ENCODE results near the gene SNX13. TPM values are rescaled to one million over a fixed set of nuclear protein-coding genes. Genes with fewer than 3 reads are reported as not detected.

Gene SNX13
- total and polyA plus RNA-seq, 8 donors, result 5.0 to 31.4 (median 25.0) TPM

DNA sequence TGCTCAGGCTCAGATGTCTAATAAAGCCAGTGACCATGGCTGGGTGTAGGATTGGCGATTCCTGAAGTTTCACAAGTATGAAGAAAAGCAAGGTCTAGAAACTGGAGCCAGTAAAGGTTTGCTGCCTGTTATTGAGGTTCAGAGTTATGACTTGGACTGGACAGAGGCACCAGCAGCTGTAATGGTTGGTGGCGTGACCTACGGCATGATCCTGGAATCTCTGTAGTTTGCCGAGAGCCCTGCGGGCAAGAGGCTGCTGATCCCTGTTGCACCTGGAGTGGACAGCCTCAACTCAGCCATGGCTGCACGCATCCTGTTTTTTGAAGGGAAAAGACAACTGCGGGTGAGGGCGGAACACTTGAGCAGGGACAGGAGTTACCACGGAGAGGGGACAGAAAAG lies 22.4 kb upstream of the SNX13 start:
- H3K9me3 ChIP-seq, result no peaks in the 10 kb centered on the region
- no peak for DNase-seq
- intact Hi-C loops (cut with DNase I), result no loop called here
- H3K36me3 ChIP-seq, result no peaks in the 10 kb centered on the region
- H3K4me1 ChIP-seq, result no peaks in the 10 kb centered on the region
- 87 to 93% methylated on average over 9 of the region's 9 CpGs for WGBS, 2 donors
- no peak for ATAC-seq
- no peak for FAIRE-seq
- H3K27ac ChIP-seq, result no peak overlapping the region
- no peak overlapping the region for H3K4me3 ChIP-seq
- H3K27me3 ChIP-seq, result no peaks in the 10 kb centered on the region
- TF ChIP-seq, protein P1, sequence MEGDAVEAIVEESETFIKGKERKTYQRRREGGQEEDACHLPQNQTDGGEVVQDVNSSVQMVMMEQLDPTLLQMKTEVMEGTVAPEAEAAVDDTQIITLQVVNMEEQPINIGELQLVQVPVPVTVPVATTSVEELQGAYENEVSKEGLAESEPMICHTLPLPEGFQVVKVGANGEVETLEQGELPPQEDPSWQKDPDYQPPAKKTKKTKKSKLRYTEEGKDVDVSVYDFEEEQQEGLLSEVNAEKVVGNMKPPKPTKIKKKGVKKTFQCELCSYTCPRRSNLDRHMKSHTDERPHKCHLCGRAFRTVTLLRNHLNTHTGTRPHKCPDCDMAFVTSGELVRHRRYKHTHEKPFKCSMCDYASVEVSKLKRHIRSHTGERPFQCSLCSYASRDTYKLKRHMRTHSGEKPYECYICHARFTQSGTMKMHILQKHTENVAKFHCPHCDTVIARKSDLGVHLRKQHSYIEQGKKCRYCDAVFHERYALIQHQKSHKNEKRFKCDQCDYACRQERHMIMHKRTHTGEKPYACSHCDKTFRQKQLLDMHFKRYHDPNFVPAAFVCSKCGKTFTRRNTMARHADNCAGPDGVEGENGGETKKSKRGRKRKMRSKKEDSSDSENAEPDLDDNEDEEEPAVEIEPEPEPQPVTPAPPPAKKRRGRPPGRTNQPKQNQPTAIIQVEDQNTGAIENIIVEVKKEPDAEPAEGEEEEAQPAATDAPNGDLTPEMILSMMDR (IDR thresholded peaks at IDR 0.05), result no peak

DNA sequence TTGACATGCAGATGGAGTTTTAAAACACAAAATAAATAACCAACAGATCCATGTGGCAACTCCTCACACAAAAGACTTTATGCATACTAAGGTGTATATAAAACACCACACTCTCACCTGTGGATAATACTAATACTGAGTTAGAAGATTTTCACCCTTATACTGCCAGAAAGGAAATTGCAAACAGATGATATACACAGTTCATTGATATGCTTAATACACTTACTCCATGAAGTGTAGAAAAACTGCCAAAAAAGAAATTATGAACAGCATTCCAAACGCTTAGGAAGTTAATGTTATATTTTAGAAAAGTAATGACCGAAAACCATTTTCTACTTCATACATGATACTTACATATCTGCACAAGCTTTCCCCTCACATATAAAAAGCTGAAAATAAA lies 17.6 kb upstream of the SNX13 start:
- no peaks in the 10 kb centered on the region for H3K36me3 ChIP-seq
- no peaks in the 10 kb centered on the region for H3K4me1 ChIP-seq
- no peak for DNase-seq
- H3K9me3 ChIP-seq, result no peaks in the 10 kb centered on the region
- no peak overlapping the region for H3K4me3 ChIP-seq
- intact Hi-C loops (cut with DNase I), result no loop called here
- no peak for ATAC-seq
- H3K27ac ChIP-seq, result no peak overlapping the region
- 81 to 91% methylated on average over 2 of the region's 2 CpGs for WGBS, 2 donors
- TF ChIP-seq, protein P1 (IDR thresholded peaks at IDR 0.05), result no peak
- no peak for FAIRE-seq
- H3K27me3 ChIP-seq, result no peaks in the 10 kb centered on the region

DNA sequence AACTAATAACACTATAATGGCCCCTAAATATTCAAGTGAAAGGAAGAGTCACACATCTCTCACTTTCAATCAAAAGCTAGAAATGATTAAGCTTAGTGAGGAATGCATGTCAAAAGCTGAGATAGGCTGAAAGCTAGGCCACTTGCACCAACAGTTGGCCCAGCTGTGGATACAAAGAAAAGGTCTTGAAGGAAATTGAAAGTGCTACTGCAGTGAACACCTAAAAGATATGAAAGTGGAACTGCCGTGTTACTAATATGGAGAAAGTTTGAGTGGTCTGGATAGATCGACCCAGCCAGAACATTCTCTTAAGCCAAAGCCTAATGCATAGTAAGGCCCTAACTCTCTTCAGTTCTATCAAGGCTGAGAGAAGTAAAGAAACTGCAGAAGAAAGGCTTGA lies 12.1 kb upstream of the SNX13 start:
- no peak for FAIRE-seq
- intact Hi-C loops (cut with DNase I), result no loop called here
- 80 to 88% methylated on average over 2 of the region's 2 CpGs for WGBS, 2 donors
- no peaks in the 10 kb centered on the region for H3K27me3 ChIP-seq
- no peaks in the 10 kb centered on the region for H3K9me3 ChIP-seq
- no peaks in the 10 kb centered on the region for H3K4me1 ChIP-seq
- no peak for DNase-seq
- no peak for ATAC-seq
- TF ChIP-seq, protein P1 (IDR thresholded peaks at IDR 0.05), result no peak
- no peak overlapping the region for H3K27ac ChIP-seq
- H3K4me3 ChIP-seq, result no peak overlapping the region
- H3K36me3 ChIP-seq, result no peaks in the 10 kb centered on the region

DNA sequence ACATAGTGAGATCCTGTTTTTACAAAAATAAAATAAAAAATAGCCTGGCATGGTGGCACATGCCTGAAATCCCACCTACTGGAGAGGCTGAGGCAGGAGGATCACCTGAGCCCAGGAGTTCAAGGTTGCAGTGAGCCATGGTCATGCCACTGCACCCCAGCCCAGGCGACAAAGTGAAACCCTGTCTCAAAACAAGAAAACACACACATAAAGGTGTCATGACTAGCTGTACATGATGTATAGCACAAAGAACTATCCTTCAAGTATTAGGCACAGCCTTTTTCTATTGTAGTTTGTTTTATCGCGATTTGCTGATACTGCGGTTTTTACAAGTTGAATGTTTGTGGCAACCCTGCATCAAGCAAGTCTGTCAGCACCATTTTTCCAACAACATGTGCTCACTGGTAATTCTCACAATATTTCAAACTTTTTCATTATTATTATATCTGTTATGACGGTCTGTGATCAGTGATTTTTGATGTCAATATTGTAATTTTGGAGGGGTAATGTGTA lies 11.5 kb upstream of the SNX13 start:
- no peak overlapping the region for H3K4me3 ChIP-seq
- intact Hi-C loops (cut with DNase I), result no loop called here
- no peak for ATAC-seq
- TF ChIP-seq, protein P1 (IDR thresholded peaks at IDR 0.05), result no peak
- no peak for FAIRE-seq
- no peaks in the 10 kb centered on the region for H3K36me3 ChIP-seq
- no peak overlapping the region for H3K27ac ChIP-seq
- DNase-seq, result no peak
- H3K4me1 ChIP-seq, result no peaks in the 10 kb centered on the region
- WGBS, 2 donors, result 92 to 96% methylated on average over 5 of the region's 5 CpGs
- H3K9me3 ChIP-seq, result no peaks in the 10 kb centered on the region
- H3K27me3 ChIP-seq, result no peaks in the 10 kb centered on the region

DNA sequence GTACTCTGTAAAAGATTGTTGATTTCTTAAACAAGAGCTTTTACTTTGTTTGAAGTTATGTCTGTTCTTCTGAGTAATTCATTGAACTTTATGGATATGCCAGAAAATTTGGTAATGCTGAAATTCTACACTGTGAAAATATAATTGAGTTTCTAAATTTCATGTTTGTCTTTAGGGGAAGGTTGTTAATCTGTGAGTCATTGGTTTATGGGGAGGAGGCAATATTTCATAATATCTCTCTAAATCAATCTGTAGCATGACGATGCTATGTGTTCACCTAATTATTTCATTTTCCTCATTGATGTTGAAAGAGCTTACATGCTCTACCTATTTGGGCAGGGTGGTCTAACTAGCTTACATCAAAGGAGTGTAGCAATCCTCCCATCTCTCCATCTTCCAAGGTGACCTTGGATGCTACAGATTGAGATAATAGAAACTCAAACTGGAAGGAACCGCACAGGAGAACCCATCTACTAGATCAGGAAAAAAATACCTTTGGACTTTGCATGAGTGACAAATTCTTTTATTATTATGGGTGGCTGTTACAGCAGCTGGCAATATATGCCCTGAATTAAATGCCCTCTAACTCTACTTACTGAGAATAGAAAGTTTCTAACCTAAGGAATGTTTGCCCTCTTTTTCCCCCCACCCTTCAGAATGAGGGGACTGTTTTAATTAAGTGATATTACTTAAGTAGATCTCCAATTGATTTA lies 8.4 kb upstream of the SNX13 start:
- intact Hi-C loops (cut with DNase I), result no loop called here
- no peaks in the 10 kb centered on the region for H3K4me1 ChIP-seq
- no peak overlapping the region for H3K27ac ChIP-seq
- no peaks in the 10 kb centered on the region for H3K36me3 ChIP-seq
- H3K27me3 ChIP-seq, result no peaks in the 10 kb centered on the region
- FAIRE-seq (no peak), DNase-seq (no peak), ATAC-seq (no peak)
- H3K4me3 ChIP-seq, result no peak overlapping the region
- 65 to 78% methylated on average over 2 of the region's 2 CpGs for WGBS, 2 donors
- TF ChIP-seq, protein P1 (IDR thresholded peaks at IDR 0.05), result no peak
- H3K9me3 ChIP-seq, result no peaks in the 10 kb centered on the region

Data from pancreas (tissue), 10 donors.